ENCODE results near the gene HDAC4. TPM values are rescaled to one million over a fixed set of nuclear protein-coding genes. Genes with fewer than 3 reads are reported as not detected.
A peak's percentile ranks its signal among the peaks of the same experiment; 100 is the strongest.

Gene HDAC4
- total and polyA plus RNA-seq, 9 of the 15 experiments (the other 6 are each of a cell fraction or from before 2014, with no cell fraction given): 0.11 to 20.2 (median 4.0) TPM

- Histone ChIP-seq H2AFZ (ENCODE audit: low read depth, low read length) (no peak overlapping the region), H3K79me2 (ENCODE audit: control insufficient read depth, insufficient read depth, low read length) (no peaks in the 10 kb centered on the region; the same call in 1 of the 3 replicates), H3K27me3 (ENCODE audit: control insufficient read depth in 2 of 2, insufficient read depth in 2 of 2, low read length in 2 of 2) (no peaks in the 10 kb centered on the region), H3K9ac (ENCODE audit: insufficient read depth in 1 of 2, low read depth in 2 of 2, low read length in 2 of 2) (peak overlapping the region in 1 of 2 experiments; percentile 64; a peak in 1 of 4 replicates), H3K9me1 (ENCODE audit: control insufficient read depth, insufficient read depth, low read length) (no peaks in the 10 kb centered on the region), H4K20me1 (replicated peaks; ENCODE audit: control insufficient read depth, insufficient read depth, low read length) (peaks cover 9% of the 10 kb centered on the region; the same call in 1 of the 2 replicates), H3K9me3 (replicated peaks; ENCODE audit: control insufficient read depth, insufficient read depth, low read depth, low read length) (no peaks in the 10 kb centered on the region), H3K4me1 (replicated peaks in 1 of 2; ENCODE audit: control insufficient read depth in 2 of 2, insufficient read depth in 2 of 2, low read length in 2 of 2) (peaks cover 0 to 17% of the 10 kb centered on the region in 2 experiments; a peak in 2 of 5 replicates), H3K27ac (ENCODE audit: extremely low read depth, low read depth, low read length) (no peak overlapping the region), H3K36me3 (ENCODE audit: control insufficient read depth, insufficient read depth, low read length) (no peaks in the 10 kb centered on the region), H3K4me3 (no peak overlapping the region), H3K4me2 (ENCODE audit: insufficient read depth, low read length) (no peak overlapping the region)
- peak; percentile 27; the same call in 1 of the 3 replicates for ATAC-seq
- intact Hi-C loops (cut with micrococcal nuclease): no loop called here
- no peak for FAIRE-seq
- in situ Hi-C loops (cut with MboI): no loop called here
- WGBS (ENCODE audit: insufficient coverage, low coverage, missing lambda C conversion rate): 58% methylated on average over 9 of the region's 14 CpGs
- TF ChIP-seq ZNF316 (IDR thresholded peaks at IDR 0.05): peak; percentile 56
- no peak for TF ChIP-seq ZNF589 (CRISPR knock-in tag; IDR thresholded peaks at IDR 0.05; ENCODE audit: low read depth)
- TF ChIP-seq C11orf30 (IDR thresholded peaks at IDR 0.05; ENCODE audit: low read depth): 0 out of 2 replicates have a peak, but pooled peaks have one; percentile 41
- no peak for TF ChIP-seq CXXC5 (CRISPR knock-in tag; IDR thresholded peaks at IDR 0.05)
- BruUV-seq (replicated peaks): no TSS peak
- ChIA-PET POLR2A (no interaction called here), CTCF (ENCODE audit: low intra/inter-chr PET ratio) (no interaction called here)
- no peak for DNase-seq (ENCODE audit: extremely low read depth in 1 of 4, low spot score in 3 of 4)
Observed at GRCh38 chr2:239227661-239228371, 173.0 kb downstream of the HDAC4 start.
